Endothelial cell of umbilical vein (primary cell): Measurements from ENCODE around the gene LCOR. TPM values are rescaled to one million over a fixed set of nuclear protein-coding genes. Genes with fewer than 3 reads are reported as not detected.

Experiments used
- BruUV-seq: library from RNA; stranded (reverse); fragments of 400-500 nt; replicated peaks from 2 replicates; lab custom pipeline; 2021; lab: Mats Ljungman, UMichigan
- CTCF ChIA-PET: fragments of 300-600, 350-600 bp; sonication (Branson Sonifier 250); formaldehyde crosslinking; loops from one replicate; lab custom pipeline; 2021; ENCODE audit warnings: antibody characterized with exemption, inconsistent platforms; lab: Charles Lee
- POLR2A ChIA-PET: fragments of 300-600, 350-600 bp; sonication (Branson Sonifier 250); formaldehyde crosslinking; loops from one replicate; lab custom pipeline; 2021; ENCODE audit warnings: antibody characterized with exemption, inconsistent platforms; lab: Charles Lee
- DNase-seq: peaks from one replicate; pipeline ENCODE4 v3.0.0-alpha.2; 2011; ENCODE audit warnings: low read depth, low spot score
- FAIRE-seq: peaks from 2 replicates; lab custom pipeline; 2011; peaks lifted over from hg19 to GRCh38; lab: Jason Lieb, UNC
- H2AFZ ChIP-seq: 2 replicates; pipeline ENCODE4 v1.6.0; 2012; ENCODE audit warnings: low read depth, low read length, control low read depth, inconsistent platforms
- H3K27ac ChIP-seq: 2 replicates; pipeline ENCODE4 v1.5.1; 2011; ENCODE audit warnings: low read depth, mild to moderate bottlenecking, control low read depth, low read length, moderate library complexity; ENCODE audit not compliant: insufficient read depth
- H3K27me3 ChIP-seq, 2 experiments: 2 replicates each; pipeline versions ENCODE4 v1.6.0 to v1.6.1; 2011; ENCODE audit warnings: low read length in 2 of 2, mixed read lengths in 1 of 2; ENCODE audit not compliant: control insufficient read depth in 2 of 2, insufficient read depth in 2 of 2
- H3K36me3 ChIP-seq, 2 experiments: 2 replicates in 1 of 2; 3 replicates in 1 of 2; pipeline ENCODE4 v1.5.1; 2011; ENCODE audit warnings: low read length in 2 of 2, mild to moderate bottlenecking in 1 of 2, moderate library complexity in 1 of 2; ENCODE audit not compliant: control insufficient read depth in 2 of 2, insufficient read depth in 2 of 2; ENCODE audit errors: extremely low read depth in 1 of 2
- H3K4me1 ChIP-seq: 3 replicates; pipeline ENCODE4 v1.5.1; 2011; ENCODE audit warnings: mild to moderate bottlenecking, low read length; ENCODE audit not compliant: control insufficient read depth, insufficient read depth; ENCODE audit errors: extremely low read depth
- H3K4me2 ChIP-seq: 2 replicates; pipeline ENCODE4 v1.6.1; 2011; ENCODE audit warnings: low read length, control low read depth, mixed read lengths; ENCODE audit not compliant: insufficient read depth
- H3K4me3 ChIP-seq, 3 experiments: fragments of 200-600 bp in 1 of 3; sonication (generic), shearing (Covaris generic) in 1 of 3; replicated peaks in 1 of 3; 2 replicates each; pipeline ENCODE4 v1.5.1; 2011 to 2016; ENCODE audit warnings: control low read depth in 3 of 3, low read length in 3 of 3, mild to moderate bottlenecking in 2 of 3, inconsistent platforms in 1 of 3, low read depth in 1 of 3, moderate library complexity in 1 of 3; ENCODE audit not compliant: insufficient read depth in 1 of 3
- H3K79me2 ChIP-seq: 2 replicates; pipeline ENCODE4 v1.6.0; 2012; ENCODE audit warnings: low read length, inconsistent platforms; ENCODE audit not compliant: control insufficient read depth, insufficient read depth
- H3K9ac ChIP-seq: replicated peaks from 2 replicates; pipeline ENCODE3; 2011; ENCODE audit warnings: low read length, control low read depth; ENCODE audit not compliant: insufficient read depth; ENCODE audit errors: extremely low read depth
- H3K9me1 ChIP-seq: replicated peaks from 3 replicates; pipeline ENCODE4 v1.6.0; 2011; ENCODE audit warnings: mild to moderate bottlenecking, low read length; ENCODE audit not compliant: control insufficient read depth, insufficient read depth; ENCODE audit errors: extremely low read depth
- H3K9me3 ChIP-seq: replicated peaks from 2 replicates; pipeline ENCODE4 v1.5.1; 2012; ENCODE audit warnings: low read length, inconsistent platforms; ENCODE audit not compliant: control insufficient read depth, insufficient read depth
- H4K20me1 ChIP-seq: replicated peaks from 2 replicates; pipeline ENCODE3; 2011; ENCODE audit warnings: mild to moderate bottlenecking, low read length; ENCODE audit not compliant: control insufficient read depth, insufficient read depth; ENCODE audit errors: extremely low read depth
- CTCF ChIP-seq, 2 donors: IDR thresholded peaks; 1 replicate in 1 of 2; 2 replicates in 1 of 2; pipeline ENCODE4 v1.5.1; 2011; ENCODE audit warnings: low read length in 2 of 2, mild to moderate bottlenecking in 2 of 2, moderate library complexity in 2 of 2, control low read depth in 1 of 2, inconsistent platforms in 1 of 2, low read depth in 1 of 2; ENCODE audit not compliant: insufficient read depth in 1 of 2; ENCODE audit errors: extremely low read depth in 1 of 2
- EZH2 ChIP-seq: IDR thresholded peaks from 2 replicates; pipeline ENCODE4 v1.6.1; 2012; ENCODE audit warnings: borderline replicate concordance, low read depth, mild to moderate bottlenecking, moderate library complexity, low read length, inconsistent platforms; ENCODE audit not compliant: severe bottlenecking
- FOS ChIP-seq: IDR thresholded peaks from 2 replicates; pipeline ENCODE4 v1.6.1; 2011; ENCODE audit warnings: mild to moderate bottlenecking, low read length, moderate library complexity, borderline replicate concordance; ENCODE audit not compliant: insufficient read depth
- GATA2 ChIP-seq: IDR thresholded peaks from 2 replicates; pipeline ENCODE4 v1.7.0; 2011; ENCODE audit warnings: low read depth, mild to moderate bottlenecking, moderate library complexity, mixed read lengths, low read length; ENCODE audit not compliant: insufficient read length, insufficient read depth
- JUN ChIP-seq: IDR thresholded peaks from 2 replicates; pipeline ENCODE4 v1.6.1; 2011; ENCODE audit warnings: borderline replicate concordance, low read depth; ENCODE audit not compliant: insufficient read length, insufficient read depth
- MYC ChIP-seq: IDR thresholded peaks from one replicate; pipeline ENCODE4 v1.6.1; 2011; ENCODE audit warnings: mild to moderate bottlenecking, low read depth, low read length
- POLR2A ChIP-seq: IDR thresholded peaks from 2 replicates; pipeline ENCODE4 v1.6.1; 2012; ENCODE audit warnings: low read depth, mild to moderate bottlenecking, control low read depth, low read length
- POLR2AphosphoS5 ChIP-seq: IDR thresholded peaks from 2 replicates; pipeline ENCODE4 v1.6.1; 2012; ENCODE audit warnings: low read depth, mild to moderate bottlenecking, control low read depth, low read length, moderate library complexity; ENCODE audit not compliant: insufficient read depth
- dilution Hi-C: fragments of 300-500 bp; cut with MboI; formaldehyde crosslinking; loops from one replicate; pipeline ENCODE4 v1.15.0; 2019; ENCODE audit warnings: low sequenced_read_pairs; ENCODE audit not compliant: extremely low pct_ligation_motif_present
- intact Hi-C: fragments of 100-400 bp; cut with micrococcal nuclease; formaldehyde crosslinking; loops from one replicate; pipeline ENCODE4 v1.10.0; 2022
- polyA plus RNA-seq, 4 experiments: library from polyadenylated mRNA; depleted of rRNA in 3 of 4; stranded (reverse) in 3 of 4; unstranded in 1 of 4; fragments of >200 nt; gene quantifications; 2 replicates each; pipeline versions ENCODE4 v1.2.1 to v1.2.3, GENCODE V29; 2011 to 2012; ENCODE audit warnings: missing spikeins in 1 of 4
- total RNA-seq: library from RNA; stranded (reverse); gene quantifications from 2 replicates; pipeline ENCODE4 v1.2.3, GENCODE V29; 2021
- TF ChIP-seq, protein P1 (sequence below): IDR thresholded peaks from 2 replicates; pipeline ENCODE4 v1.6.1; 2011; ENCODE audit not compliant: insufficient read depth, insufficient read length

The LCOR gene
- total and polyA plus RNA-seq, 2 donors (not counting 3 experiments of a cell fraction or from before 2014, with no cell fraction given): 11.6 to 39.0 TPM

DNA sequence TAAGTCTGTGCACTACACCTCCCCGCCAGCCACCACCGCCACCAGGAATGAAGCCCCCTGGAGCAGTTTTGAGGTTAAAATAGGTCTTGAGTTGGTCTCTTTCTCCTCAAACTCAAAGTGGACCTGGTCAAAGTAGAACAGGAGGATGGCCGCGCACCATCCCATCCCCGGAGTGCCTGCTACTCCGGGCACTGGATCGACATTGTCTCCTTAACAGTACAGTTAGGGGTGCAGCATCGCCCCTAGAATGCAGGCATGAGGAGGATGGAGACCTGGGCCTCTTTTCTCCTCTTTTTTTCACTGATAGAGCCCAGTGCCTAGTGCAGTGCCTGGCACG lies 208.1 kb downstream of the LCOR start:
- no peak overlapping the region for H3K4me2 ChIP-seq
- H3K9ac ChIP-seq: no peak overlapping the region
- POLR2A ChIA-PET: no interaction called here
- H3K79me2 ChIP-seq: no peaks in the 10 kb centered on the region
- no peaks in the 10 kb centered on the region for H3K36me3 ChIP-seq
- TF ChIP-seq EZH2: no peak
- TF ChIP-seq POLR2A: no peak
- TF ChIP-seq, protein P1, sequence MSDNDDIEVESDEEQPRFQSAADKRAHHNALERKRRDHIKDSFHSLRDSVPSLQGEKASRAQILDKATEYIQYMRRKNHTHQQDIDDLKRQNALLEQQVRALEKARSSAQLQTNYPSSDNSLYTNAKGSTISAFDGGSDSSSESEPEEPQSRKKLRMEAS: no peak
- no peak for TF ChIP-seq CTCF (IDR thresholded peaks at IDR 0.05; ENCODE audit: extremely low read depth in 1 of 2, insufficient read depth in 1 of 2, low read depth in 1 of 2, low read length in 2 of 2)
- TF ChIP-seq JUN: no peak
- TF ChIP-seq FOS: no peak
- TF ChIP-seq MYC: no peak
- TF ChIP-seq POLR2AphosphoS5: no peak
- no peak for TF ChIP-seq GATA2
- no peak overlapping the region for H3K27ac ChIP-seq
- H2AFZ ChIP-seq: no peak overlapping the region
- no peaks in the 10 kb centered on the region for H3K9me1 ChIP-seq
- dilution Hi-C loops: no loop called here
- BruUV-seq: no TSS peak
- DNase-seq (no peak), FAIRE-seq (no peak)
- CTCF ChIA-PET: interaction anchor here (4.4 to 5.8 kb wide), 2 partner anchors 16 to 170 kb away, joined by 74 to 161 read pairs; no protein-coding TSS in a partner anchor
- no peak overlapping the region for H3K4me3 ChIP-seq
- intact Hi-C loops: no loop called here
- no peaks in the 10 kb centered on the region for H4K20me1 ChIP-seq
- H3K27me3 ChIP-seq: no peaks in the 10 kb centered on the region
- H3K9me3 ChIP-seq: no peaks in the 10 kb centered on the region
- peaks cover 5% of the 10 kb centered on the region for H3K4me1 ChIP-seq
